GM12864 (cell line): ENCODE results near the gene POMGNT1.

ENCODE experiments used
- DNase-seq: peaks from one replicate; pipeline ENCODE4 v3.0.0-alpha.2; 2011; ENCODE audit warnings: low read depth
- H3K4me3 ChIP-seq: 2 replicates; pipeline ENCODE4 v1.5.1; 2011; ENCODE audit warnings: mild to moderate bottlenecking, low read depth, low read length, control low read depth
- TF ChIP-seq, protein P1 (sequence below): IDR thresholded peaks from 2 replicates; pipeline ENCODE4 v1.5.1; 2011; ENCODE audit warnings: low read depth, mild to moderate bottlenecking, moderate library complexity, low read length, control low read depth, inconsistent platforms; ENCODE audit errors: missing control alignments

POMGNT1 gene

DNA sequence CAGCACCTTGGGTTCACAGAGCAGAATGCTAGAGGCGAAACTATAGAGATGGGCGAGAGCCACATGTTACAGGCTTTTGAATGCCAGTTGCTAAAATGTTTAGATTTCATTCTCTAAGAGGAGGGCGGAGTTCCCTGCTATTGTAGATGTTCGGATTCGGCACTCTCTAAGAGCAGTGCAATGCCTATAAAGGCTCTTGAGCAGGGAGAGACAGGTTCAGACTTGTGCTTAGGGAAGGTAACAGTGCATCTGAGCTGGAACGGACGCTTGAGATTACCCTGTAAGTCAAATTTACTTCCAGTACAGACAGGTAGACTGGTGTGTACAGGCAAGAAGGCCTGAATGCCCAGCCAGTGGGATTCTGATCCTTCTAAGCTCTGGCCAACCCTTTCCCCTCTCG, 20.2 kb upstream of the POMGNT1 start:
- DNase-seq, result no peak
- TF ChIP-seq, protein P1, sequence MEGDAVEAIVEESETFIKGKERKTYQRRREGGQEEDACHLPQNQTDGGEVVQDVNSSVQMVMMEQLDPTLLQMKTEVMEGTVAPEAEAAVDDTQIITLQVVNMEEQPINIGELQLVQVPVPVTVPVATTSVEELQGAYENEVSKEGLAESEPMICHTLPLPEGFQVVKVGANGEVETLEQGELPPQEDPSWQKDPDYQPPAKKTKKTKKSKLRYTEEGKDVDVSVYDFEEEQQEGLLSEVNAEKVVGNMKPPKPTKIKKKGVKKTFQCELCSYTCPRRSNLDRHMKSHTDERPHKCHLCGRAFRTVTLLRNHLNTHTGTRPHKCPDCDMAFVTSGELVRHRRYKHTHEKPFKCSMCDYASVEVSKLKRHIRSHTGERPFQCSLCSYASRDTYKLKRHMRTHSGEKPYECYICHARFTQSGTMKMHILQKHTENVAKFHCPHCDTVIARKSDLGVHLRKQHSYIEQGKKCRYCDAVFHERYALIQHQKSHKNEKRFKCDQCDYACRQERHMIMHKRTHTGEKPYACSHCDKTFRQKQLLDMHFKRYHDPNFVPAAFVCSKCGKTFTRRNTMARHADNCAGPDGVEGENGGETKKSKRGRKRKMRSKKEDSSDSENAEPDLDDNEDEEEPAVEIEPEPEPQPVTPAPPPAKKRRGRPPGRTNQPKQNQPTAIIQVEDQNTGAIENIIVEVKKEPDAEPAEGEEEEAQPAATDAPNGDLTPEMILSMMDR, result no peak
- H3K4me3 ChIP-seq, result no peak overlapping the region

DNA sequence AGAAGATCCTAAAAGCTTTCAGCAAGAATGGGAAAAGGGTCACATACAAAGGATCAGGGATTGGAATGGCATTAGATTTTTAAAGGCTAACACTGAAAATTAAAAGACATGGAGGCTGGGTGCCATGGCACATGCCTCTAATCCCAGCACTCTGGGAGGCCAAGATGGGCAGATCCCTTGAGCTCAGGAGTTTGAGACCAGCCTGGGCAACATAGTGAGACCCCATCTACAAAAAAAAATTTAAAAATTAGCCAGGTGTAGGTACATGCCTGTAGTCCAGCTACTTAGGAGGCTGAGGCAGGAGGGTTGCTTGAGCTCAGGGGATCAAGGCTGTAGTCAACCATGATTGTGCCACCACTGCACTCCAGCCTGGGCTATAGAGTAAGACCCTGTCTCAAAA, 17.3 kb upstream of the POMGNT1 start:
- H3K4me3 ChIP-seq, result no peak overlapping the region
- DNase-seq, result no peak
- TF ChIP-seq, protein P1, result no peak

DNA sequence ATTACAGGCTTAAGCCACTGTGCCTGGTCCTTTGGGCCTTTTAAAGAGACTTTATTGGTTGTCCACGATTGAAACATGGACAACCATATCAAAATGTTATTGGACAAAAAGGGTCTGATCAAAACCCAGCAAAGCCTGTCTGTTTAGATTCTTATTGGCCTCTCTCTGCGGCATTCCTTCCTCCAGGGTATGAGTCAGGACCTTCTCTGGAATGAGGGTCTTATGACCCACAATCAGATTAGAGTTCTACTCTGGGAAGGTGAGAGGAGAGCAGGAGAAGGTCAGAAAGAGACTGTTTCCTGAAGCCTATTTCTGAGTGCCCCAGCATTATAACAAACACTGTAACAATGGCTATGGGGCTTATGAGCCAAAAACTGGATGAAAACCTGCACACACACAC, 12.8 kb upstream of the POMGNT1 start:
- no peak overlapping the region for H3K4me3 ChIP-seq
- TF ChIP-seq, protein P1, result no peak
- DNase-seq, result no peak

DNA sequence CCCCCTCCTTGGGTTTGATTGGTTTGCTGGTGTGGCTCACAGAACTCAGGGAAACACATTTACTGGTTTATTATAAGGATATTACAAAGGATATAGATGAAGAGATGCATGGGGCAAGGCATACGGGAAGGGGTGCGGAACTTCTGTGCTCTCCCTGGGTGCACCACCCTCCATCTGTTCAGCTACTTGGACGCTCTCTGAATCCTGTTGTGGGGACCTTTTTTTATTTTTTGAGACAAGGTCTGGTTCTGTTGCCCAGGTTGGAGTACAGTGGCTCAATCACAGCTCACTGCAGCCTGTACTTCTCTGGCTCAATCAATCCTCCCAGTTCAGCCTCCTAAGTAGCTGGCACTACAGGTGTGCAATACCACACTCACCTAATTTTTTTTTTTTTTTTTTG, 12.3 kb upstream of the POMGNT1 start:
- H3K4me3 ChIP-seq, result no peak overlapping the region
- TF ChIP-seq, protein P1, result no peak
- no peak for DNase-seq

DNA sequence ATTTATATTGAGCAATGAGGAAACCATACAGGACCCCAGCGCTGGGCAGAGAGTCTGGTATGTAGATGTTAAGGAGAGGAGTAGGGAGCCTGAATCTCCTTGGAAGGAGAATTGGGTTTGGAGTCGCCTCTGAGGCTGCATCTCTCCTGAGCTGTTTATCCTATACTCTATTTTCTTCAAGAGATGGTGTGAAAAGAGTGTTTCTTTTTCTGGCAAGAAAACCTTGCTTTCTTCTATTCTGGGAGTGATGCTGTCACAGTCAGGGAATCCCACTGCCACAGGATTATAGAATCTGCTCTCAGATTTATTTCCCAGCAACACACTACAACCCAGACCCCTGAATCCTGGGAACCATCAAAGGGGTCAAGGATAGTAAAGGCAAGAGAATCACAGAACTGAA, 8.2 kb upstream of the POMGNT1 start:
- no peak overlapping the region for H3K4me3 ChIP-seq
- TF ChIP-seq, protein P1, result no peak
- DNase-seq, result no peak

DNA sequence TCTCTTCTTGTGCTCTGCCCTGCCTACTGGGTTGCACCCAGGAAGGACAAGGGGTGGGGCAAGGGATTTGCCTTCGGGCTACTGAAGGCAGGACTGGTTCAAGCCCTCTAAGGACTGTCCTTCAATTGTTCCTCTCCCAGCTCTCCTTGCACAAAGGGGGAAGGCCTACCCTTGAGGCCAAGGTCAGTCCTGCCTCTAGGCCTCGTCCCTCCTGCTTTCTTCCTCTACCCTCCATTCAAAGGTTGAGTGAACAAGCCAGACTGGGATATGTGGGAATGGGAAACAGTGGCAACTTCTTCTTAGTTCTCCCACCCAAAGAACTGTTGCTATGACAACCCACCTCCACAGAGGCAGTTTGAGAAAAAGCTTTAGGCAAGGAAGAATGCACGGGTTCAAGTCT, 7.6 kb upstream of the POMGNT1 start:
- DNase-seq, result no peak
- TF ChIP-seq, protein P1, result no peak
- no peak overlapping the region for H3K4me3 ChIP-seq

DNA sequence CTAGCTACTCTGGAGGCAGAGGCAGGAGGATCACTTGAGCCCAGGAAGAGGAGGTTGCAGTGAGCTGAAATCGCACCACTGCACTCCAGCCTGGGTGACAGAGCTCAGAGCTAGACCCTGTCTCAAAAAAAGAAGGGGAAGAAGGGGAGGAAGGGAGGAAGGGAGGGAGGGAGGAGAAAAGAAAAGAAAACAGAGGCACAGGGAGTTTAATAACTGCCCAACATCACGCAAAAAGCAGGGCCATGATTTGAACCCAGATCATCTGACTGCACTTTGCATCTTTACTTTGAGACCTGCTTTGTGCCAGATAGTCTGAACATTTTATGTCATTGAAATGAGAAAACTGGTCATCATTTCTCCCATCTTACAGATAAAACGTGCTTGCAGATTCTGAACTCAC, 6.9 kb upstream of the POMGNT1 start:
- no peak for DNase-seq
- TF ChIP-seq, protein P1, result no peak
- no peak overlapping the region for H3K4me3 ChIP-seq
